OCI-LY1 (cell line): ENCODE measurements around the gene PHF2.

Experiments
- CTCF ChIP-seq: fragments of 200-600 bp; sonication (generic), shearing (Covaris generic); IDR thresholded peaks from 2 replicates; pipeline ENCODE4 v1.5.1; 2017; ENCODE audit warnings: mild to moderate bottlenecking, antibody characterized with exemption, low read length, moderate library complexity, mixed read lengths
- EZH2 ChIP-seq: fragments of 200-600 bp; sonication (generic), shearing (Covaris generic); IDR thresholded peaks from 2 replicates; pipeline ENCODE4 v1.8.0; 2017; ENCODE audit warnings: borderline replicate concordance, mixed run types, mild to moderate bottlenecking, antibody characterized with exemption, low read length, moderate library complexity, mixed read lengths

- TF ChIP-seq CTCF (no peak), EZH2 (no peak)
Measured at GRCh38 chr9:93654351-93654961, 78.1 kb downstream of the PHF2 start.
